Transverse colon (tissue), 4 donors: ENCODE measurements around the gene MRGPRD.

Experiments
- CTCF ChIP-seq, 5 experiments: fragments of 200-600 bp in 3 of 5; fragments of 450-650 bp in 2 of 5; sonication (generic) in 3 of 5; IDR thresholded peaks; 1 replicate in 2 of 5; 2 replicates in 3 of 5; pipeline ENCODE4 v1.5.1; 2016 to 2017; ENCODE audit warnings: antibody characterized with exemption in 5 of 5, inconsistent platforms in 3 of 5, mild to moderate bottlenecking in 2 of 5, moderate library complexity in 1 of 5
- POLR2A ChIP-seq: fragments of 450-650 bp; IDR thresholded peaks from one replicate; pipeline ENCODE4 v1.6.1; 2016; ENCODE audit warnings: antibody characterized with exemption, mild to moderate bottlenecking, moderate library complexity
- POLR2AphosphoS5 ChIP-seq, 3 donors: sonication (generic); formaldehyde crosslinking; IDR thresholded peaks; one replicate each; pipeline ENCODE4 v1.6.1; 2016; ENCODE audit warnings: antibody characterized with exemption in 3 of 3

- TF ChIP-seq POLR2AphosphoS5 (IDR thresholded peaks at IDR 0.05) (no peak), CTCF (IDR thresholded peaks at IDR 0.05) (no peak), POLR2A (no peak)
Observed at GRCh38 chr11:68992743-68993255, 12.0 kb upstream of the MRGPRD start.
